ENCODE measurements around the gene DDX27.

- TF ChIP-seq CTCF (IDR thresholded peaks at IDR 0.05; ENCODE audit: poor library complexity) (no peak), EZH2 (IDR thresholded peaks at IDR 0.05; ENCODE audit: borderline replicate concordance) (no peak), EZH2phosphoT487 (IDR thresholded peaks at IDR 0.05; ENCODE audit: low read depth, severe bottlenecking, unreplicated experiment) (no peak)
Measured at GRCh38 chr20:49275636-49276035, 56.4 kb downstream of the DDX27 start.
